WERI-Rb-1 (cell line): ENCODE results near the gene BRSK2.
"Not testable (repeated sequence)": the region's sequence is repeated elsewhere in the genome, so short reads cannot be mapped to it uniquely, and the experiment has no call there.

Experiments
- DNase-seq: peaks from one replicate; pipeline ENCODE4 v3.0.0-alpha.2; 2020
- H3K27ac ChIP-seq: fragments of 250-450 bp; sonication (Bioruptor Pico); 2 replicates; pipeline ENCODE4 v1.5.1; 2020; ENCODE audit warnings: mild to moderate bottlenecking, moderate library complexity
- H3K27me3 ChIP-seq: fragments of 250-450 bp; sonication (Bioruptor Pico); 2 replicates; pipeline ENCODE4 v1.5.1; 2021; ENCODE audit warnings: mild to moderate bottlenecking, low read depth, moderate library complexity; ENCODE audit not compliant: insufficient read depth, severe bottlenecking
- H3K36me3 ChIP-seq: fragments of 250-450 bp; sonication (Bioruptor Pico); 2 replicates; pipeline ENCODE4 v1.5.1; 2020; ENCODE audit warnings: mild to moderate bottlenecking, moderate library complexity
- H3K4me3 ChIP-seq: 2 replicates; pipeline ENCODE4 v1.5.1; 2011; ENCODE audit warnings: low read depth, mild to moderate bottlenecking, control low read depth, low read length
- H3K9me3 ChIP-seq: fragments of 250-450 bp; sonication (Bioruptor Pico); 2 replicates; pipeline ENCODE4 v1.5.1; 2021; ENCODE audit warnings: mild to moderate bottlenecking, moderate library complexity; ENCODE audit not compliant: severe bottlenecking
- TF ChIP-seq, protein P1 (sequence below): IDR thresholded peaks from 2 replicates; pipeline ENCODE4 v1.5.1; 2011; ENCODE audit warnings: low read depth, mild to moderate bottlenecking, control low read depth, inconsistent platforms, low read length

Gene BRSK2

DNA sequence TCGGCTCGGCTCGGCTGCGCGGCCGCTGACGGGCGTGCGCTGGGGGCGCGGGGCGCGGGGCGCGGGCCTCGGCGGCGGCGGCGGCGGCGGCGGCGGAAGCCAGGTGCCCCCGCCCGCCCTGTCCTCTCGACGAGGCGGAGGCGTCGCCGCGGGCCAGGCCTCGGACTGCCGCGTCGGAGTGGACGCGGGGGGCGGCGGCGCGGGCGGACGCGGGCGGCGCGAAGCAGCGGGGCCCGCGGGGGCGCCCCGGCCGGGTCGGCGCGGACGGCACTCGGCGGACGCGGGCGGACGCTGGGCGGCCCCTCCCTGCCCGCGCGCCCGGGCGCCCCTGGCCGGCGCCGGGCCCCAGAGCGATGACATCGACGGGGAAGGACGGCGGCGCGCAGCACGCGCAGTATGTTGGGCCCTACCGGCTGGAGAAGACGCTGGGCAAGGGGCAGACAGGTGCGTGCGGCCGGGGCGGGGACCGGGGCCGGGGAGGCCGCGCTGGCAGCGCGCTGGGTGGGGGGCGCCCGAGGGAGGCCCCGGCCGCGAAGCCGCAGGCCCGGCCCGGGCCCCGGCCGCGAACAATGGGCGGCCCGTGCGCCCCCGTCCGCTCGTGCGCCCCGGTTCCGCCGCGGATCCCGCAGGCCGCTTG, at the start of gene BRSK2:
BRSK2 (plus strand) TSS at position 3 of the 637 bp plus-strand sequence; CDS start at position 354, 351 bp downstream.
- DNase-seq: peak; percentile 3
- Histone ChIP-seq H3K27me3 (no peaks in the 10 kb centered on the region), H3K36me3 (peaks cover 7% of the 10 kb centered on the region), H3K4me3 (peak within 1 kb of the TSS; percentile 79), H3K27ac (peak within 1 kb of the TSS; percentile 77), H3K9me3 (no peaks in the 10 kb centered on the region)
- TF ChIP-seq, protein P1, sequence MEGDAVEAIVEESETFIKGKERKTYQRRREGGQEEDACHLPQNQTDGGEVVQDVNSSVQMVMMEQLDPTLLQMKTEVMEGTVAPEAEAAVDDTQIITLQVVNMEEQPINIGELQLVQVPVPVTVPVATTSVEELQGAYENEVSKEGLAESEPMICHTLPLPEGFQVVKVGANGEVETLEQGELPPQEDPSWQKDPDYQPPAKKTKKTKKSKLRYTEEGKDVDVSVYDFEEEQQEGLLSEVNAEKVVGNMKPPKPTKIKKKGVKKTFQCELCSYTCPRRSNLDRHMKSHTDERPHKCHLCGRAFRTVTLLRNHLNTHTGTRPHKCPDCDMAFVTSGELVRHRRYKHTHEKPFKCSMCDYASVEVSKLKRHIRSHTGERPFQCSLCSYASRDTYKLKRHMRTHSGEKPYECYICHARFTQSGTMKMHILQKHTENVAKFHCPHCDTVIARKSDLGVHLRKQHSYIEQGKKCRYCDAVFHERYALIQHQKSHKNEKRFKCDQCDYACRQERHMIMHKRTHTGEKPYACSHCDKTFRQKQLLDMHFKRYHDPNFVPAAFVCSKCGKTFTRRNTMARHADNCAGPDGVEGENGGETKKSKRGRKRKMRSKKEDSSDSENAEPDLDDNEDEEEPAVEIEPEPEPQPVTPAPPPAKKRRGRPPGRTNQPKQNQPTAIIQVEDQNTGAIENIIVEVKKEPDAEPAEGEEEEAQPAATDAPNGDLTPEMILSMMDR: no peak

DNA sequence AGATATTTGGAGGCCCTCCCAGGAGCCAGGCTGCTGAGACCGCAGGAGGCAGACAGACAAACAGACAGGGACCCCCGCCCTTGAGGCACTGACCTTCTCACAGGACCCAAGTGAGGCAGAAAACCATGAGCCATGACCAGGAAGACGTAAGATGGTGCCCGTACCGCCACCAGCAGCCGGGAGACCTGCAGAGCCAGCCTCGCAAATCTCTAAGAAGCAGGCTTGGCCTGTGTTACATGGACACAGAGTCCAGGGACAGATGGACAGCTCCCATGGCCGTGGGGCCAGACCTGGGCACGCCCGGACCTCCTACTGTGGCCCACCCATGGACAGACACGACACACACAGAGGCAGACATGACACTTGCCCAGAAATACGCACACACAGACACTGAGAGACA, 49.6 kb upstream of the BRSK2 start:
- H3K36me3 ChIP-seq: no peaks in the 10 kb centered on the region
- DNase-seq: no peak
- no peaks in the 10 kb centered on the region for H3K27me3 ChIP-seq
- H3K27ac ChIP-seq: no peak overlapping the region
- peaks cover 4% of the 10 kb centered on the region for H3K9me3 ChIP-seq
- TF ChIP-seq, protein P1: no peak
- no peak overlapping the region for H3K4me3 ChIP-seq

DNA sequence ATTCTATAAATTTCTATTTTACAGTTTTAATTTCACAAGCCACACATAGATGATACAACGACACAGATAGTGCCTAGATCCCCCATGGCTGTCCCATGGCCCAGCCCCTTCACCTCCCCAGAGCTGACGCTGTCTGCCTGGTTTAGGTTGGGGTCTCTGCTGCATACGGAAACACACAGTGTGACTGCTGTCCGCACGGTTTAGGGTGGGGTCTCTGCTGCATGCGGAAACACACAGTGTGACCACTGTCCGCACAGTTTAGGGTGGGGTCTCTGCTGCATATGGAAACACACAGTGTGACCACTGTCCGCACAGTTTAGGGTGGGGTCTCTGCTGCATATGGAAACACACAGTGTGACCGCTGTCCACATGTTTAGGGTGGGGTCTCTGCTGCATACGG, 48.5 kb upstream of the BRSK2 start:
- H3K4me3 ChIP-seq, H3K9me3 ChIP-seq, H3K27ac ChIP-seq: not testable (repeated sequence)

DNA sequence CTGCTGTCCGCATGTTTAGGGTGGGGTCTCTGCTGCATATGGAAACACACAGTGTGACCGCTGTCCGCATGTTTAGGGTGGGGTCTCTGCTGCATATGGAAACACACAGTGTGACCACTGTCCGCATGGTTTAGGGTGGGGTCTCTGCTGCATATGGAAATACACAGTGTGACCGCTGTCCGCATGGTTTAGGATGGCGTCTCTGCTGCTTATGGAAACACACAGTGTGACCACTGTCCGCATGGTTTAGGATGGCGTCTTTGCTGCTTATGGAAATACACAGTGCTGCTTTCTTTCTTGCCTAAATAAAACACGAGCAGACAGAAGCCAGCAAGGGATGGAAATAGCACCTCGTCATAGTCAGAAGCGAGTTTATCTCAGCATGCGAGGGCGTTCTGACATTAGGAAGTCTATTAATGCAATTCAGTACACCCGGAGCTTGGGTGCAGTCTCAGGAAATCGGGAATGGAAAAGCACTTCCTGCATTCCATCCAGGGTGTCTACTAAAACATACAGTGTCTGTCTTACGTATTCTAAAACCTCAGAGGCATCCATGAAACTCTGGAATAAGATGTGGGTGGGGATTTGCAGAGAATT, 47.7 kb upstream of the BRSK2 start:
- no peak overlapping the region for H3K27ac ChIP-seq

More for the DNA sequence above, 48.5 kb upstream of the BRSK2 start:
- not testable (repeated sequence) for H3K36me3 ChIP-seq, DNase-seq, H3K27me3 ChIP-seq

DNA sequence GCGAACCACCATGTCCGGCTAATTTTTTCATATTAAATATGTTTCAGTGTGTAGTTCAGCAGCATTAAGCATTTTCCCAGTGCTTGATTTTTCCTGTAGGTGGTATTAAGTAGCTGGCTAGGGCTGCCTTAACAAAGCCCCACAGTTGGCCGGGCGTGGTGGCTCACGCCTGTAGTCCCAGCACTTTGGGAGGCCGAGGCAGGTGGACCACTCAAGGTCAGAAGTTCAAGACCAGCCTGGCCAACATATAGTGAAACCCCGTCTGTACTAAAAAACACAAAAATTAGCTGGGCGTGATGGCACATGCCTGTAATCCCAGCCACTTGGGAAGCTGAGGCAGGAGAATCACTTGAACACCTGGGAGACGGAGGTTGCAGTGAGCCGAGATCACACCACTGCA, 46.8 kb upstream of the BRSK2 start:
- Histone ChIP-seq H3K27ac (no peak overlapping the region), H3K27me3 (no peaks in the 10 kb centered on the region), H3K36me3 (no peaks in the 10 kb centered on the region), H3K4me3 (no peak overlapping the region), H3K9me3 (no peaks in the 10 kb centered on the region)
- TF ChIP-seq, protein P1: no peak
- no peak for DNase-seq

More for the DNA sequence above, 47.7 kb upstream of the BRSK2 start:
- H3K36me3 ChIP-seq: no peaks in the 10 kb centered on the region
- no peaks in the 10 kb centered on the region for H3K27me3 ChIP-seq
- no peak overlapping the region for H3K4me3 ChIP-seq
- no peaks in the 10 kb centered on the region for H3K9me3 ChIP-seq
- no peak for DNase-seq
- TF ChIP-seq, protein P1: no peak

DNA sequence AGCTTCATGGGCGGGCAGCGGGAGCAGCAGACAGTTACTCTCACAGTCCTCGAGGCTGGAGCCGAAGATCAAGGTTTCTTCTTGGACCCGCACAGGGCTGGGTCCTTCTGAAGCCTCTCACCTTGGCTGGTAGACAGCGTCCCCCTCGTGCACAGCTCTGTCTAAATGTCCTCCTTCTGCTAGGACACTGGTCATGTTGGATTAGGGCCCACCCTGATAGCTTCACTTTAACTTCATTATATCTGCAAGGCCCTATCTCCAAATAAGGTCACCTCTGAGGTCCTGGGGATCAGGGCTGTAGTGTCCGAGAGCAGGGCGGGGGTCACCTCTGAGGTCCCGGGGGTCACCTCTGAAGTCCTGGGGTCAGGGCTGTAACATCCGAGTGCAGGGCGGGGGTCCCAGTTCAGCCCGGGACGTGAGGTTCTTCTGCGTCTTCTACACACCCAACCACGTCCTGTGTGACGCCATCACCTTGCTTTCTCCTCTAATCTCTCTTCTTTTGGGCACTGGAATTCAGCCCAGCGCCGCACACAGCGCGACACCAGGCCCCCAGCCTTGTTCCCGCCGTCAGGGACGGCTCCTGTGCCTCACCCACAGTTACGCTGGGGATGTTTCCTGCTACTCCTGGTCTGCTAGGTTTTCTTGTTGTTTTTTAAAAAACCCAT, 46.2 kb upstream of the BRSK2 start:
- no peak for DNase-seq
- no peak overlapping the region for H3K4me3 ChIP-seq
- H3K36me3 ChIP-seq: no peaks in the 10 kb centered on the region
- H3K9me3 ChIP-seq: no peaks in the 10 kb centered on the region
- TF ChIP-seq, protein P1: no peak
- H3K27me3 ChIP-seq: no peaks in the 10 kb centered on the region
- H3K27ac ChIP-seq: no peak overlapping the region
